B cell (primary cell): ENCODE measurements around the gene PERCC1. TPM values are rescaled to one million over a fixed set of nuclear protein-coding genes. Genes with fewer than 3 reads are reported as not detected.
A peak's percentile ranks its signal among the peaks of the same experiment; 100 is the strongest.

ENCODE experiments used
- ATAC-seq: fragments of 200-7000 bp; cut with Tn5 transposase; one replicate; pipeline ENCODE4 v1.10.0; 2021; ENCODE audit warnings: low read depth, mild to moderate bottlenecking, moderate number of reproducible peaks, moderate library complexity
- CTCF ChIA-PET: fragments of 350-600 bp; sonication (Branson Sonifier 250); formaldehyde crosslinking; loops from one replicate; lab custom pipeline; 2021; ENCODE audit warnings: antibody characterized with exemption, inconsistent platforms; lab: Charles Lee
- POLR2A ChIA-PET: fragments of 350-600 bp; sonication (Branson Sonifier 250); formaldehyde crosslinking; loops from one replicate; lab custom pipeline; 2021; ENCODE audit warnings: antibody characterized with exemption; lab: Charles Lee
- DNase-seq: peaks from one replicate; pipeline ENCODE4 v3.0.0; 2013
- H2AFZ ChIP-seq: 2 replicates; pipeline ENCODE4 v1.6.1; 2012; ENCODE audit warnings: mild to moderate bottlenecking, low read depth, low read length; ENCODE audit not compliant: insufficient read depth, poor library complexity, severe bottlenecking
- H3K27ac ChIP-seq, 2 donors: 1 replicate in 1 of 2; 2 replicates in 1 of 2; pipeline ENCODE4 v1.5.1; 2012 to 2013; ENCODE audit warnings: low read length in 2 of 2, mild to moderate bottlenecking in 2 of 2, moderate library complexity in 1 of 2
- H3K27me3 ChIP-seq, 4 experiments: fragments of 200-600 bp in 1 of 4; sonication (generic) in 1 of 4; replicated peaks in 1 of 4; 1 replicate in 2 of 4; 2 replicates in 2 of 4; pipeline versions ENCODE4 v1.6.1 to v1.7.0; 2013 to 2016; ENCODE audit warnings: low read length in 3 of 4, mild to moderate bottlenecking in 2 of 4, mixed read lengths in 1 of 4, moderate library complexity in 1 of 4; ENCODE audit not compliant: insufficient read depth in 4 of 4, control insufficient read depth in 3 of 4; ENCODE audit errors: control extremely low read depth in 1 of 4
- H3K36me3 ChIP-seq, 2 experiments: replicated peaks in 1 of 2; 1 replicate in 1 of 2; 2 replicates in 1 of 2; pipeline versions ENCODE4 v1.6.1 to v1.7.1; 2013; ENCODE audit warnings: low read length in 1 of 2; ENCODE audit not compliant: insufficient read depth in 2 of 2, control insufficient read depth in 1 of 2; ENCODE audit errors: control extremely low read depth in 1 of 2, extremely low read depth in 1 of 2
- H3K4me1 ChIP-seq, 2 donors: fragments of 200-600 bp in 1 of 2; sonication (generic) in 1 of 2; 1 replicate in 1 of 2; 2 replicates in 1 of 2; pipeline versions ENCODE4 v1.5.1 to v1.6.1; 2013 to 2017; ENCODE audit warnings: low read length in 2 of 2; ENCODE audit not compliant: control insufficient read depth in 2 of 2, insufficient read depth in 2 of 2
- H3K4me2 ChIP-seq: replicated peaks from 2 replicates; pipeline ENCODE3; 2012; ENCODE audit warnings: mild to moderate bottlenecking, low read depth, low read length; ENCODE audit not compliant: poor library complexity, severe bottlenecking
- H3K4me3 ChIP-seq, 5 experiments: fragments of 200-600 bp in 1 of 5; sonication (generic) in 1 of 5; 1 replicate in 3 of 5; 2 replicates in 2 of 5; pipeline versions ENCODE4 v1.5.1 to v1.7.0; 2011 to 2016; ENCODE audit warnings: low read length in 4 of 5, mild to moderate bottlenecking in 4 of 5, low read depth in 2 of 5, control low read depth in 1 of 5, moderate library complexity in 1 of 5; ENCODE audit not compliant: insufficient read depth in 1 of 5; ENCODE audit errors: control extremely low read depth in 1 of 5, extremely low read depth in 1 of 5
- H3K79me2 ChIP-seq: fragments of 200-600 bp; sonication (generic); one replicate; pipeline ENCODE4 v1.6.0; 2016; ENCODE audit warnings: low read length; ENCODE audit not compliant: control insufficient read depth, insufficient read depth
- H3K9ac ChIP-seq: fragments of 200-600 bp; sonication (generic); 2 replicates; pipeline ENCODE4 v1.6.1; 2017; ENCODE audit warnings: mild to moderate bottlenecking, low read length, moderate library complexity
- H3K9me3 ChIP-seq, 3 donors: one replicate each; pipeline versions ENCODE4 v1.6.1 to v1.7.1; 2013; ENCODE audit warnings: low read length in 2 of 3; ENCODE audit not compliant: control insufficient read depth in 2 of 3, insufficient read depth in 1 of 3; ENCODE audit errors: control extremely low read depth in 1 of 3
- H4K20me1 ChIP-seq: 2 replicates; pipeline ENCODE4 v1.6.0; 2012; ENCODE audit warnings: mild to moderate bottlenecking, low read length; ENCODE audit not compliant: insufficient read depth, control insufficient read depth, poor library complexity, severe bottlenecking
- H3K27ac Mint-ChIP-seq: one replicate; pipeline ENCODE4 v1.8.0; 2021; ENCODE audit warnings: mixed read lengths
- H3K27me3 Mint-ChIP-seq: one replicate; pipeline ENCODE4 v1.8.0; 2021; ENCODE audit warnings: mixed read lengths
- H3K4me1 Mint-ChIP-seq: one replicate; pipeline ENCODE4 v1.8.0; 2021; ENCODE audit warnings: mixed read lengths
- H3K4me3 Mint-ChIP-seq: one replicate; pipeline ENCODE4 v1.8.0; 2021; ENCODE audit warnings: mixed read lengths
- H3K9me3 Mint-ChIP-seq: one replicate; pipeline ENCODE4 v1.8.0; 2022; ENCODE audit warnings: mixed read lengths; ENCODE audit not compliant: insufficient read depth
- CTCF ChIP-seq: fragments of 200-600 bp; IDR thresholded peaks from one replicate; pipeline ENCODE4 v1.8.0; 2022; ENCODE audit warnings: antibody characterized with exemption, mild to moderate bottlenecking
- EZH2 ChIP-seq: IDR thresholded peaks from 2 replicates; pipeline ENCODE4 v1.6.1; 2012; ENCODE audit warnings: borderline replicate concordance, low read depth, mild to moderate bottlenecking, moderate library complexity, low read length; ENCODE audit not compliant: insufficient read depth, poor library complexity, severe bottlenecking
- WGBS: methylation state at CpG from one replicate; pipeline ENCODE4 v1.1.5; 2013; ENCODE audit warnings: missing lambda C conversion rate; ENCODE audit not compliant: insufficient coverage; 5-methylcytosine and 5-hydroxymethylcytosine counted together
- intact Hi-C: fragments of 100-400 bp; cut with micrococcal nuclease; formaldehyde crosslinking; loops from one replicate; pipeline ENCODE4 v1.10.0; 2022
- polyA plus RNA-seq: library from polyadenylated mRNA; depleted of rRNA; stranded (reverse); fragments of >200 nt; gene quantifications from 2 replicates; pipeline ENCODE4 v1.2.3, GENCODE V29; 2012
- total RNA-seq, 2 donors: library from RNA; stranded (reverse); fragments of 120-200 nt in 1 of 2; gene quantifications; 1 replicate in 1 of 2; 2 replicates in 1 of 2; pipeline versions ENCODE4 v1.2.3 to v1.2.4, GENCODE V29; 2013 to 2022

The PERCC1 gene
- total and polyA plus RNA-seq, 2 donors (not counting 1 experiment from before 2014, with no cell fraction given): 0.46 to 0.64 TPM

DNA sequence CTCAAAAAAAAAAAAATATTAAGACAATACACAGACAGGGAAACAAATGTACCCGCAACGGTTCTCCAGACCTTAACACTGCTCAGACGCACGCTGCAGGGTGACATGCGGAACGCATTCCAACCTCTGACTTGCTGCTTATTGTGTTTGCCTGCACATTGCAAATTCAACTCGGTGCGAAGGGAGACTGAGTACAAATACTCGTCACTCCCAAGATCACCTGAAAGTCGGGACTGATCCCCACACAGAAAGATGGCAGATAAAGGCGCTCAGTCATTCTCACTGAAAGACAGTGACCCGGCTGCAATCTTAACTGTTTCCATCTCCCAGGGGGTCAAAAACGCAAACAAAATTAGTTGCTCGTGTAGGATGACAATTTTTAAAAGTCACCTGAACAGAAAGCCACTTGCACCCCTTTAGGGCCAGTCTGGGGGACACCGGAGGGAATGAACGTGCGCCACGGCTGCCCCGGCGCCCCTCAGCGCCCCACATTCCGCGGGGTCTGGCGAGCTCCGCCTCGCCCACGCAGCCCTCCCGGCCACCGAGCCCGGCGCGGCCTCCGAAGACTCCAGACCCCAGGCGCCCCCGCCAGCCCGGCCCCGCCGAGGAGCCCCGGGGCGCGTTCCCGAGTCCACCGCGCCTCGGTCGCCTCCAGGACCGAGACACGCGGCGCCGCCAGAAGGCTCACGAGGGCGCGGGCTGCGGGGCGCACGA, 43.4 kb downstream of the PERCC1 start:
- Mint-ChIP-seq H3K4me3 (peak overlapping the region; percentile 87), H3K4me1 (peaks cover 56% of the 10 kb centered on the region), H3K9me3 (no peaks in the 10 kb centered on the region), H3K27ac (peak overlapping the region; percentile 74), H3K27me3 (no peaks in the 10 kb centered on the region)
- Histone ChIP-seq H2AFZ (peak overlapping the region; percentile 90), H3K27ac (peak overlapping the region; percentile 29 to 96), H3K4me3 (peak overlapping the region; percentile 57 to 80 (median 70)), H3K36me3 (no peaks in the 10 kb centered on the region), H4K20me1 (peaks cover 23% of the 10 kb centered on the region), H3K4me1 (peaks cover 45 to 62% of the 10 kb centered on the region in 2 donors), H3K27me3 (no peaks in the 10 kb centered on the region), H3K9ac (peak overlapping the region; percentile 82), H3K9me3 (peaks cover 0 to 2% (median 0%) of the 10 kb centered on the region in 3 donors), H3K79me2 (peaks cover 84% of the 10 kb centered on the region), H3K4me2 (peak overlapping the region; percentile 97)
- intact Hi-C loops: loop anchor here (2.0 kb wide), 1 partner anchor 59 kb away; the partner anchor contains the start of gene UNKL
- WGBS: 11% methylated on average over 57 of the region's 57 CpGs
- CTCF ChIA-PET: interaction anchor here (0.7 kb wide), 1 partner anchor 103 kb away, joined by 3 read pairs; no protein-coding TSS in a partner anchor
- POLR2A ChIA-PET: interaction anchor here (2.1 to 2.5 kb wide), 2 partner anchors 15 to 19 kb away, joined by 9 to 12 read pairs; partner anchors contain the start of gene TELO2
- no peak for TF ChIP-seq CTCF
- TF ChIP-seq EZH2: no peak
- ATAC-seq (peak; percentile 5), DNase-seq (peak; percentile 46)
